ENCODE measurements around the gene PRPSAP2.
"Not testable (repeated sequence)": the region's sequence is repeated elsewhere in the genome, so short reads cannot be mapped to it uniquely, and the experiment has no call there.

The PRPSAP2 gene, protein sequence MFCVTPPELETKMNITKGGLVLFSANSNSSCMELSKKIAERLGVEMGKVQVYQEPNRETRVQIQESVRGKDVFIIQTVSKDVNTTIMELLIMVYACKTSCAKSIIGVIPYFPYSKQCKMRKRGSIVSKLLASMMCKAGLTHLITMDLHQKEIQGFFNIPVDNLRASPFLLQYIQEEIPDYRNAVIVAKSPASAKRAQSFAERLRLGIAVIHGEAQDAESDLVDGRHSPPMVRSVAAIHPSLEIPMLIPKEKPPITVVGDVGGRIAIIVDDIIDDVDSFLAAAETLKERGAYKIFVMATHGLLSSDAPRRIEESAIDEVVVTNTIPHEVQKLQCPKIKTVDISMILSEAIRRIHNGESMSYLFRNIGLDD

DNA sequence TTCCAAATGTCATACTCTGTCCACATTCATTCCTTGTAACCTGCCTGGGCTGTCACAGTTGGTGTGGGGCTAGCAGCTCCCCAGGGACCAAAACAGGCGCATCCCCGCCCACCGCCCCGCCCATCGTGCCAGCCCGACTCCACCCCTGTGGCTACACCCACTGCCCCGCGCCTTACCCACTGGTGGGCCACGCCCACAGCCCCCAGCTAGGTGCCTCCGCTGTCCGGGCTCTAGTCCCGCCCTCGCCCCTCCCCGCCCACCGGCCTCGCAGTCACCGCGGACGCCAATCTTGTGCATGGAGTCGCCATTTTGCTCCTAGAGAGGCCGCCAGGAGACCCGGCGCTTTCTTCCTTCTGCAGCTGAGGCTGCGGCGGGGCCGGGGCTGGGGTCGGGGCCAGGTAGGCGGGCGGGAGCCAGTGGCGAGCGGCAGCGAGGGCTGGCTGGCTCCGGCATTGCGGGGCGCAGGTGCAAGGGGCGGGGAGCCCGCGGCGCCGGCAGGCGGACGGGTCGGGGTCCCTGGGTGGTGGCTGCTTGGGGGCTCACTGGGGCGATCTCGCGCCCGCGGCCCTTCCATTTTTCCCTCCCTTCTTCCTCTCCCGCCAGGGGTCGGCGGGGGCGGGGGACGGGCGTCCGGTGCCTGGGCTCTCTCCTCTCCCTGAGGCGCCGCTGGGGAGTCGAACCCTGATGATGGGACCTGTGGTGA, at the start of gene PRPSAP2:
Gene PRPSAP2 (plus strand): TSS at position 268 of the 703 bp plus-strand sequence. CDS start 7,703 bp downstream, outside the sequence.
- peak; percentile 99 for DNase-seq

DNA sequence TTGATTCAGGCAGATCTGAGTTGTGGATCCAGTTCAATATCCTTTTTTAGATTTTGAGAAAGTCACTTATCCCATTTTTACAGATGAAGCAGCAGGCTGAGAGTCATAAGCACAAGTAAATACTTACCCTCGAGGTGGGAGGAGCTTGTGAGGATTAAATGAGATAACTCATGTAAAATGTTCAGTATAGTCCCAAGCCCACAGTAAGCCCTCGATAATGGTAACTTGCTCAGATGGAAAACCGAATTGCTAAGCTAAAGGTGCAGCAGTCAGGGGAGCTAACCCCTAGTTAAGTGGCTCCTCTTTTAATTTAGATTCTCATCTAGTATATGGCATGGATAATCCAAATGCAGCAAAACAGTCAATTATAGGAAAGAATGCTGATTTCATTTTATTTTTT, 42.0 kb upstream of the PRPSAP2 start:
- peak; percentile 24 for DNase-seq

DNA sequence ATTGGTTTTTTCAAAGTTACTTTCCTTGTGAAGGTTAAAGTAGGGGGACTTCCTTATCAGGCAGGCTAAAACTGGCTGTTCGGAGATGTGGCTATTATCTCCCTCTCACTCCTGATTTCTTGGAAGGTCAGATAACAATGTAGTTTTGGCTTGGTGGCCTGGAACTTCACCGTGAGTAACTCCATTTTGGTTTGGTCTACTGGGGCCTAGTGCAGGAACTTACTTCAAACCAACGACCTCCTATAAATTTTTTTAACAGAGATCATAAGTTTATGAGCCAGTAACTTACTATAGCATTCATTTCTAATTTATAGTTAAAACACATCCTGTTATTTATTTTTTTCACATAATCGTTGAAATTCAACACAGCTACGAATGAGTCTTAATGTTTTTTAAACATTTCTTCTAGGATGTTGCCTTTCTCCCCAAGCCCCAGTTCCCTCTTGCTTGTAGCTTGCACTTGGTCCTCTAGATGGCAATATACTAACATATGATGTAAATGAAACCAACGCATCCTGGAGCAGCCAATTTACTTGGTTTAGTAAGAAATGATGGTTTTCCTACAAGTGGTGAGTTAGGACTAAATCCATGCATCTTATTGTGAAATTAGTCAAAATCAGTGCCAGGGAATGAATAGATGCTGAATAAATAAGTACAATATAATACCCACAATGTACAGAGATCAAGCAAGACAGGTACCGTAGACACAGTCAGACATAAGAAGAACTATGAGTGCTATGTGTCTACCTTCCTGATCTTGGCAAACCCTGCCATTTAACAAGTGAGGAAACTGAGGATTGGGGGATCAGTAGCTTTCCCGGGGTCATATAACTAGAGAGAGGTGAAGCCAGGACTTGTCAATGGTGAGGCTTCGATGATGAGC, 41.2 kb upstream of the PRPSAP2 start:
- peak; percentile 88 for DNase-seq

- DNase-seq: not testable (repeated sequence)
Observed at GRCh38 chr17:18821430-18821829, 36.5 kb upstream of the PRPSAP2 start.

DNA sequence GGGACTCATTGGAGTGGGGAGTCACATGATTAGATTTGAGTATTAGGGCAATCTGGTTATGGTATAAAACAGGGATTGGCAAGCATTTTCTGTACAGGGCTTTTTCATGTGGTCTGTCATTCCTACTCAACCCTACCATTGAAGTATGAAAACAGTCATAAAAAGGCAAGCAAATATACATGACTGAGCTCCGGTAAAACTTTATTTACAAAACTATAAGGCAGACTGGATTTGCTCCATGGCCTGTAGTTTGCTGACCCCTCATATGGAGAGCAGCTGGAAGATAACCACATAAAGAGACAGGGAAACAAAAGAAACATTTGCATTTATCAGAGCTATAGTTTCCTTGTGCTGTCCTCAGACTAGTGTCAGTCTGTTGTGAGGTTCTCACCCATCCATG, 30.3 kb upstream of the PRPSAP2 start:
- not testable (repeated sequence) for DNase-seq

DNA sequence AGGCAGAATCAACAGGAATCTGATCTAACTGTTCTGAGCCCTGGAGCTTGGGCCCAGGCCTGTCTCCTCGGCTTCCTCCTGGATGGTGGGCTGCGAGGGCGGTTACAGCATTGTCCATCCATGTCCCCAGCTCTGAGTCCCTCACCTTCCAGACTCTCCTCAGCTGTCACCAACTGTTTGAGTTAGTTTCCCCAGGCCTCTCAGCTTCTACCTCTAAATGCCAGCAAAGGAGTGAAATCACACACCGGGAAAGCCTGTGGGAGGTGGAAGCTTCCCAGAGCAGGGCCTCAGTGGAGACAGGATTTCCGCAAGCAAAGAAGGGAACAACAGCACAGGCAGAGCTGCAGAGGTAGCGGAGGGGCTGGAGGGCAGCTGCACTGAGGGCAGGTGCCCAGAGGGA, 9.4 kb upstream of the PRPSAP2 start:
- no peak for DNase-seq

GRCh38 chr17:18850679-18851078, 7.3 kb upstream of the PRPSAP2 start:
- no peak for DNase-seq

DNA sequence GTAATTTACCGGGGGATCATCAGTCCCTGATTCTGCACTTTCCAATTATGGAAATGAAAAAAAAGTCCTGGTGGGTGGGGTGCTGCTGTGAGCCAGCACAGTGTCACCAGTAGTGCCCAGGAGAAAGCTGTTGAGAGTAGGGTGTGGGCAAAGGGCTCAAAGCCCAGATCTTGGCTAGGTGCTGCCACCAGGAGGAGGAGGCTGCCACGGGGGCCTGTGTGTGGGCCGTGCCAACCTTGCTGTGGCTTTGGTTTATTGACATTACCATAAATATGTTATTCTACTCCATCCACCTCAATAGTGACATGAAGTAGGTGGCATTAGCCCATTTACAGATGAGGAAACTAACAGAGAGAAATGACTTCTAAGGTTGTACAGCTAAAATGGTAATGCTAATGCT, 6.7 kb upstream of the PRPSAP2 start:
- DNase-seq: peak; percentile 31

- DNase-seq: no peak
Observed at GRCh38 chr17:18854956-18855355, 3.0 kb upstream of the PRPSAP2 start.

- peak; percentile 97 for DNase-seq
Observed at GRCh38 chr17:18855831-18856569, 1.9 kb upstream of the PRPSAP2 start.

- peak; percentile 15 for DNase-seq
Observed at GRCh38 chr17:18856570-18856915, 1.4 kb upstream of the PRPSAP2 start.

- DNase-seq: peak; percentile 8
Observed at GRCh38 chr17:18858567-18859245, 775 bp downstream of the PRPSAP2 start.

DNA sequence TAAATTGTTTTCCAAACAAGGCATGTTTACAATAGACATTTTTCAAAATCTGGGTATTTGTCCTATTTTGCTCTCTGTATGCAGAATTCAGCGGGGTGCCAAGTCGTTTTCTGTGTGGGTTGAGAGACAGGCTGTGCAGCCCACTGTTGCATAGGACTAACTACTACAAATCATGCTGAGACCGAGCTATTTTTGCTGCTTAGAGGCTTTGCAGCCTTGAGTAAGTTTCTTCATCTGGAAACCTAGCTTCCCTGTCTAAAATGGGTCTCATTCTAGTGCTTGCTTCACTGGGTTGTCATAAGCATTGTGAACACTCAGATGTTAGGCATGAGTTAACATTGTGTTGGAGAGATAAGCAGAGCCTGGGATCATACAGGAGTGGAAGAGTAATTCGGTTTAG, 1.3 kb downstream of the PRPSAP2 start:
- DNase-seq: peak; percentile 57

DNA sequence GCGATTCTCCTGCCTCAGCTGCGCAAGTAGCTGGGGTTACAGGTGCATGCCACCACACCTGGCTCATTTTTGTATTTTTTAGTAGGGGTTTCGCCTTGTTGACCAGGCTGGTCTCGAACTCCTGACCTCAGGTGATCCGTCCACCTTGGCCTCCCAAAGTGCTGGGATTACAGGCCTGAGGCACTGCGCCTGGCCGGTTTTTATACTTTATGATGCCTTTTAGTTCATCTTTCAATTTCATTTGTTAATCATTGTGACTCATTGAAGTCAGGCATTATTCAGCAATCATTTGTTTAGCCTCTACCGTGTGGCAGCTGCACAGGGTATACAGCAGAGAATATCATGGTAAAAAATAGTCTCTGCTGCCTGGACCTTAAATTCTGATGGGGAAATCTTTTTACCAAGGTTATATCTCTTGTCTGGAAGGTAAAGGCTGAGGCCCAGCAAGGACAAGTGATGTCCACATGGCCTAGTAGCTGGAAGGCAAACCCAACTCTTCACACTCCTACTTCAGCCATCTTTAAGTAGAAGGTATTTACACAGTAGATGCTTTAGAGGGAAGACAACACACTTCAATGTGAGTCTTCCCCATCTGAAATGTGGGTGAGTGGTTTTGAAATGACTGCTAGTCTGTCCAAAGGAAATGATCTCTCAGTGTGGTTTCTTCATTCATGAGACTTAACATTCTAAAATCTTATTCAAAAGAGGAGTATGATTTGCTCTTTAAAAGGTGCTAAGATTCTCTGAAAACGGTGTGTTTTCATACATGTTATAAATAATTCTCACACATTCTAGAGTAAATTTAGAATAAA, 2.4 kb downstream of the PRPSAP2 start:
- no peak for DNase-seq

GRCh38 chr17:18862011-18862410, 4.1 kb downstream of the PRPSAP2 start:
- no peak for DNase-seq

- peak; percentile 47 for DNase-seq
Observed at GRCh38 chr17:18864996-18865395, 7.1 kb downstream of the PRPSAP2 start.

DNA sequence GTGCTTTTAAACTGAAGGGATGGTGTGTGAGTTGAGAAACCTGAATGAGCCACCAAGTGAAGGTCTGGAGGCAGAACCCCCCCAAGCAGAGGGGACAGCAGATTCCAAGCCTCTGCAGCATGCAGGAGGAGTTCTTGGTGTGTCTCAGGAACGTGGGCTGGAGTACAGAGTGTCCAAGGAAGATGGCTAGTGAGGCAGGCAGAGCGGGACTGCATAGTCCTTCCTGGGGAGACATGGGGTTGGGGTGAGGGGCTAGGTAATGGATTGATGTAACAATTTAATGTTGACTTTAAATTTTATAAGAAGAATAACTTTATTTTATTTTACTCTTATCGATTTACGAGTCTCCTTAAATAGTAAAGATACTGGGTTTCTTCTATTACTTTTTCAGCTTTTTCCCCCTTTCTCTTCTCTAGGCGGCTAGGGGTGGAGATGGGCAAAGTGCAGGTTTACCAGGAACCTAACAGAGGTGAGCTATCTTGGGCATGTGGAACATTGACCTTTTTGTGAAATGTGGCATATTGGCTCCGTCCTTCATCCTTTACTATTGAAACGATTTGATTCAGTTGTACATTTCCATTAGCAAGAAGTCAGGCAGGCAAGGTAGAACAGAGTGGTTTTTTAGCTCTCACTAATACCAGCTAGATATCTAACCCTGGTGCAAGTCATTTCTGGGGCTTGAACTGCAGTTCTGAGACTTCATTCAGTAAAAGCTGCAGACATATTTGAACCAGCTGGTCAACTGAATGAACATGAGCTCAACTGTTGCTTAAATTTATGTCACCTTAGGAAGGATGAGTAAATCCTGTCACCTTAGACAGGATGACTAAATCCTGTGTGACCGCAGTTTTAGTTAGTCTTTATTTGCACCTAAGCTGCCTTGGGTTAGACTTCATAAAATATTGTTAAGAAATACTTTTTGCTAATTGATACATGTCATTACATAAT, 9.2 kb downstream of the PRPSAP2 start:
- DNase-seq: no peak

DNA sequence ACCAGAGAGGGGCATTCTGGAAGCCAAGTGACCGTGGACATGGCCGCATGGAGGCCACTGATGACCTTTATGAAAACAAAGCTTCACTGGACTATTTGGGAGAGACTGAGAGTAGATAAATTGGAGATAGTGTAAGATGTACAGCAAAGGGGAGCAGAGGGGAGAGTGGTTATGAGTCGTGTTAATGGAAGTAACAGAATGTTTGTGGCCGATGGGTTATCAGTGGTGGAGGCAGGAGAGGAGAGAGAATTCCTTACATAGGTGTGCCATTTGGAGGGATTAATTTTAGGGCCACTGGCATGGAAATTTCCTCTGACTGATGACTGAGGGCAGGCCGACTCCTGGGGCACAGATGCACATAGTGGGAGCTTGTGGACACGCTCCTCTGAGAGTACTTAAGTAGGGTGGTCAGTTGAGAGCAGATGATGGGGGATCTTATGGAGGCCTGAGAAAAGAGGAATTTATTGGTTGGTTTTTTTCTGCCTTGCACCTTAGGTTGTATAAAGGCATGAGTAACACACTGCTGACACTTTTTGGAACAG, 19.2 kb downstream of the PRPSAP2 start:
- DNase-seq: no peak

- DNase-seq: no peak
Observed at GRCh38 chr17:18888766-18889290, 30.9 kb downstream of the PRPSAP2 start.
